OCI-LY7 (cell line): ENCODE results near the gene FGF11. TPM values are rescaled to one million over a fixed set of nuclear protein-coding genes. Genes with fewer than 3 reads are reported as not detected.

ENCODE experiments used
- BruUV-seq: library from RNA; stranded (reverse); fragments of 400-500 nt; replicated peaks from 2 replicates; lab custom pipeline; 2021; lab: Mats Ljungman, UMichigan
- CTCF ChIA-PET: fragments of 300-600 bp; sonication (Branson Sonifier 250); formaldehyde crosslinking; loops from one replicate; lab custom pipeline; 2022; ENCODE audit warnings: antibody characterized with exemption; ENCODE audit not compliant: unreplicated experiment; lab: Charles Lee
- POLR2A ChIA-PET: fragments of 300-600 bp; sonication (Branson Sonifier 250); formaldehyde crosslinking; loops from one replicate; lab custom pipeline; 2022; ENCODE audit warnings: antibody characterized with exemption; lab: Charles Lee
- DNase-seq: peaks from one replicate; pipeline ENCODE4 v3.0.0-alpha.2; 2015; ENCODE audit warnings: low spot score
- H2AFZ ChIP-seq: fragments of 200-600 bp; sonication (generic), shearing (Covaris generic); 2 replicates; pipeline ENCODE4 v1.6.1; 2014; ENCODE audit warnings: mild to moderate bottlenecking, antibody characterized with exemption, low read length, moderate library complexity
- H3K27ac ChIP-seq: fragments of 200-600 bp; sonication (generic); 2 replicates; pipeline ENCODE4 v1.5.1; 2014; ENCODE audit warnings: mixed run types, low read depth, mild to moderate bottlenecking, moderate library complexity, low read length, inconsistent platforms; ENCODE audit not compliant: poor library complexity, severe bottlenecking
- H3K36me3 ChIP-seq: fragments of 200-600 bp; sonication (generic); 2 replicates; pipeline ENCODE4 v1.6.1; 2014; ENCODE audit warnings: mild to moderate bottlenecking, antibody characterized with exemption, low read length, moderate library complexity, mixed read lengths; ENCODE audit not compliant: insufficient read depth
- H3K4me1 ChIP-seq: fragments of 200-600 bp; sonication (generic); 2 replicates; pipeline ENCODE4 v1.5.1; 2014; ENCODE audit warnings: mild to moderate bottlenecking, low read length; ENCODE audit not compliant: insufficient read depth, poor library complexity, severe bottlenecking
- H3K4me2 ChIP-seq: fragments of 200-600 bp; sonication (generic); 2 replicates; pipeline ENCODE4 v1.6.1; 2014; ENCODE audit warnings: mild to moderate bottlenecking, low read length
- H3K4me3 ChIP-seq: fragments of 200-600 bp; sonication (generic); 2 replicates; pipeline ENCODE4 v1.5.1; 2014; ENCODE audit warnings: mild to moderate bottlenecking, low read depth, low read length; ENCODE audit not compliant: poor library complexity, severe bottlenecking
- H3K79me2 ChIP-seq: fragments of 200-600 bp; sonication (generic); 2 replicates; pipeline ENCODE4 v1.6.1; 2016; ENCODE audit warnings: low read depth, mild to moderate bottlenecking, low read length, moderate library complexity, mixed read lengths; ENCODE audit not compliant: insufficient read depth
- H3K9me2 ChIP-seq: fragments of 200-600 bp; sonication (generic); 2 replicates; pipeline ENCODE4 v1.6.1; 2016; ENCODE audit warnings: mild to moderate bottlenecking, low read length, mixed read lengths; ENCODE audit not compliant: insufficient read depth
- H3K9me3 ChIP-seq: fragments of 200-600 bp; sonication (generic); 2 replicates; pipeline ENCODE4 v1.6.1; 2014; ENCODE audit warnings: mild to moderate bottlenecking, mixed run types, low read length, mixed read lengths
- H4K20me1 ChIP-seq: fragments of 200-600 bp; sonication (generic); 2 replicates; pipeline ENCODE4 v1.6.1; 2014; ENCODE audit warnings: mild to moderate bottlenecking, antibody characterized with exemption, low read length, moderate library complexity, mixed read lengths; ENCODE audit not compliant: insufficient read depth
- CTCF ChIP-seq: fragments of 200-600 bp; sonication (generic); conservative IDR thresholded peaks from 2 replicates; pipeline ENCODE4 v1.5.1; 2014; ENCODE audit warnings: mild to moderate bottlenecking, antibody characterized with exemption, low read length, moderate library complexity, mixed read lengths
- EZH2phosphoT487 ChIP-seq: fragments of 200-600 bp; sonication (generic); IDR thresholded peaks from 2 replicates; pipeline ENCODE4 v1.6.1; 2018; ENCODE audit warnings: low read depth, borderline replicate concordance, mild to moderate bottlenecking, mixed run types, antibody characterized with exemption, low read length, moderate library complexity, mixed read lengths
- intact Hi-C: fragments of 100-400 bp; cut with micrococcal nuclease; formaldehyde crosslinking; loops from one replicate; pipeline ENCODE4 v1.10.0; 2022; ENCODE audit not compliant: unreplicated experiment
- total RNA-seq, 2 experiments: library from RNA; depleted of rRNA in 1 of 2; stranded (reverse); fragments of >200 nt in 1 of 2; shearing (Covaris generic) in 1 of 2; gene quantifications; 2 replicates each; pipeline ENCODE4 v1.2.3, GENCODE V29; 2014 to 2022

FGF11 gene
- total RNA-seq, 2 experiments from 2014 or later, result 1.3 to 11.0 TPM

GRCh38 chr17:7406235-7406825, 33.0 kb upstream of the FGF11 start:
- POLR2A ChIA-PET, result no interaction called here
- no peak overlapping the region for H3K4me3 ChIP-seq
- no peak for DNase-seq
- H3K4me1 ChIP-seq, result peaks cover 6% of the 10 kb centered on the region
- no peaks in the 10 kb centered on the region for H3K79me2 ChIP-seq
- no peak overlapping the region for H2AFZ ChIP-seq
- H4K20me1 ChIP-seq, result no peaks in the 10 kb centered on the region
- H3K4me2 ChIP-seq, result no peak overlapping the region
- BruUV-seq, result no TSS peak
- no peaks in the 10 kb centered on the region for H3K9me2 ChIP-seq
- intact Hi-C loops, result no loop called here
- no peaks in the 10 kb centered on the region for H3K9me3 ChIP-seq
- TF ChIP-seq EZH2phosphoT487 (no peak), CTCF (no peak)
- CTCF ChIA-PET, result no interaction called here
- no peak overlapping the region for H3K27ac ChIP-seq
- no peaks in the 10 kb centered on the region for H3K36me3 ChIP-seq

DNA sequence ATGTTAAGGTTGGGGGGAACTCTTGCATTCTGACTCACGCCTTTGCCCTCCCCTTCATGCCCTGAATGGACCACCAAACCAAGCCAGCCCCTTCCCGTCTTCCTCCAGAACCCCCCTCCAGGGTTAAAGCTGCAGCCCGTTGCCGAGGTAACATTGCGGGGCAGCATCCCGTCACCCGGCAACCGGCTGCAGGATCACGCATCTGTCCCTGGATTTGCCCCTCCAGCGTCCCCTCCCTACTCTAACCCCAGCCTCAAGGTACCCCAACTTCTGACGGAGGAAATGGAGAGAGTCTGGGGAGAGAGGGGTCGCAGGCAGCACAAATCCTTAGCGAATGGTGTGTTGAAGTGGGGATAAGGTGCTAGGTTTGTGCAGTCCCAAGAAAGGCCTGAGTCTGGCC, 32.2 kb upstream of the FGF11 start:
- Histone ChIP-seq H3K4me1 (peaks cover 6% of the 10 kb centered on the region), H3K4me3 (no peak overlapping the region), H3K9me2 (no peaks in the 10 kb centered on the region), H3K4me2 (no peak overlapping the region), H3K79me2 (no peaks in the 10 kb centered on the region), H3K27ac (no peak overlapping the region), H4K20me1 (no peaks in the 10 kb centered on the region), H3K36me3 (no peaks in the 10 kb centered on the region), H2AFZ (no peak overlapping the region), H3K9me3 (no peaks in the 10 kb centered on the region)
- no TSS peak for BruUV-seq
- no peak for DNase-seq
- intact Hi-C loops, result no loop called here
- ChIA-PET CTCF (no interaction called here), POLR2A (no interaction called here)
- TF ChIP-seq EZH2phosphoT487, result no peak
- no peak for TF ChIP-seq CTCF

DNA sequence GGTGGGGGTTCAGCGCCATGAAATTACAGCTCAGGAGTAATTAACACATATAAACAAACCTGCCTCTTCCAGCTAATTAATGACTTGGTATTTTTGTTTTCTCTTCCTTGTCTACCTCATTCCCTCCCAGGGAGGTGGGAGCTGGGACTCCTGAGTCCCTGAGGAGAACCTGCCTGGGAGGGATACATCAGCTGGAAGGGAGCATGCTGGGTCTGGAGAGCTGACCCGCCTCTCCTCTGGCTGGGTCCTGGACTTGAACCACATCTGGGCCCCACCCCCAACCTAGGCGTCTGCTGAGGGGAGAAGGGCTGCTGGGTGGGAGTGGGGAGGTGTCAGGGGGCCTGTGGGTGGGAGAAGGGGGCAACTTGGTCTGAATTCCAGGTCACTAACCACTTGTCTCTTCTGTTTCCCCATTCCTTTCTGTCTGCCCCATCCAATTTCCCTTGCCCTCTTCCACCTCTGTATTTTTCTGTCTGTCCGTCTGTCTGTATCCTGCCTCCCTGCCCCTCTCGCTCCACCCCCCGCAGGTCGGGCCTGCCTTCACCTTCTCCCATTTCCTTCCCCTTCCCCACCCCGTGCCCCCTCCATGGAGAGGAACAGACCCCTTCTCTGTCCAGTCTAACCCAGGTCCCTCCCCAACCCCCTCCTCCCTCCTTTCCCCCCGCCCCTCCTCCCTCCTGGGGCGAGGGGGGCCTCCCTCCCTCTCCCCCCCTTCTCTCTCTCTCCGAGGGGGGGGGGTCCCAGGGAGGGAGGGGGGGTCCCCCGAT, 31.6 kb upstream of the FGF11 start, which contains the start of gene NLGN2:
Gene NLGN2 (plus strand): TSS at position 361 of the 767 bp plus-strand sequence. CDS start 411 bp downstream, outside the sequence.
- Histone ChIP-seq H3K9me3 (no peaks in the 10 kb centered on the region), H3K4me3 (no peak within 1 kb of the TSS), H2AFZ (no peak within 1 kb of the TSS), H4K20me1 (no peaks in the 10 kb centered on the region), H3K36me3 (no peaks in the 10 kb centered on the region), H3K27ac (no peak within 1 kb of the TSS), H3K4me2 (no peak within 1 kb of the TSS), H3K79me2 (no peaks in the 10 kb centered on the region), H3K9me2 (no peaks in the 10 kb centered on the region), H3K4me1 (peaks cover 6% of the 10 kb centered on the region)
- no peak for TF ChIP-seq EZH2phosphoT487
- no peak for TF ChIP-seq CTCF
- DNase-seq, result no peak
- POLR2A ChIA-PET, result no interaction called here
- intact Hi-C loops, result no loop called here
- CTCF ChIA-PET, result no interaction called here
- no TSS peak for BruUV-seq
